MM.1S (cell line): Measurements from ENCODE around the gene LEMD3.

Experiments used
- DNase-seq: peaks from one replicate; pipeline ENCODE4 v3.0.0-alpha.2; 2015
- H2AFZ ChIP-seq: fragments of 300-600 bp; sonication (generic); 2 replicates; pipeline ENCODE4 v1.6.0; 2016; ENCODE audit warnings: antibody characterized with exemption, low read length
- H3F3A ChIP-seq: fragments of 300-600 bp; sonication (generic); 2 replicates; pipeline ENCODE4 v1.6.1; 2016; ENCODE audit warnings: mild to moderate bottlenecking, antibody characterized with exemption, low read length, moderate library complexity, mixed read lengths; ENCODE audit not compliant: insufficient read depth
- H3K27ac ChIP-seq: fragments of 300-600 bp; sonication (generic); 2 replicates; pipeline ENCODE4 v1.5.1; 2016; ENCODE audit warnings: mild to moderate bottlenecking, low read length
- H3K27me3 ChIP-seq: fragments of 300-600 bp; sonication (generic); replicated peaks from 2 replicates; pipeline ENCODE4 v1.6.0; 2016; ENCODE audit warnings: low read length; ENCODE audit not compliant: insufficient read depth
- H3K36me3 ChIP-seq: fragments of 300-600 bp; sonication (generic); replicated peaks from 2 replicates; pipeline ENCODE4 v1.6.1; 2016; ENCODE audit warnings: mild to moderate bottlenecking, low read length, mixed read lengths; ENCODE audit not compliant: insufficient read depth
- H3K4me1 ChIP-seq: fragments of 300-600 bp; sonication (generic); 2 replicates; pipeline ENCODE4 v1.6.1; 2016; ENCODE audit warnings: low read length, mixed read lengths
- H3K4me2 ChIP-seq: fragments of 300-600 bp; sonication (generic); 2 replicates; pipeline ENCODE4 v1.6.0; 2016; ENCODE audit warnings: low read depth, low read length
- H3K4me3 ChIP-seq: fragments of 300-600 bp; sonication (generic); 2 replicates; pipeline ENCODE4 v1.5.1; 2016; ENCODE audit warnings: low read length, mixed read lengths
- H3K79me2 ChIP-seq: fragments of 300-600 bp; sonication (generic); 2 replicates; pipeline ENCODE4 v1.6.1; 2016; ENCODE audit warnings: mixed run types, low read length, mixed read lengths
- H3K9ac ChIP-seq: fragments of 300-600 bp; sonication (generic); 2 replicates; pipeline ENCODE4 v1.6.1; 2016; ENCODE audit warnings: low read length, mixed read lengths
- H3K9me2 ChIP-seq: fragments of 300-600 bp; sonication (generic); replicated peaks from 2 replicates; pipeline ENCODE4 v1.6.1; 2016; ENCODE audit warnings: mild to moderate bottlenecking, low read length, mixed read lengths; ENCODE audit not compliant: insufficient read depth
- H3K9me3 ChIP-seq: fragments of 300-600 bp; sonication (generic); replicated peaks from 2 replicates; pipeline ENCODE4 v1.6.1; 2016; ENCODE audit warnings: mild to moderate bottlenecking, low read length, mixed read lengths; ENCODE audit not compliant: insufficient read depth
- H4K20me1 ChIP-seq: fragments of 300-600 bp; sonication (generic); 2 replicates; pipeline ENCODE4 v1.6.1; 2016; ENCODE audit warnings: mild to moderate bottlenecking, low read length, moderate library complexity, mixed read lengths; ENCODE audit not compliant: insufficient read depth
- EZH2 ChIP-seq: fragments of 300-600 bp; sonication (generic); optimal IDR thresholded peaks from 2 replicates; pipeline ENCODE3; 2017; ENCODE audit warnings: low read depth, mild to moderate bottlenecking, antibody characterized with exemption, low read length, mixed read lengths
- EZH2phosphoT487 ChIP-seq: fragments of 300-600 bp; sonication (generic); IDR thresholded peaks from 2 replicates; pipeline ENCODE4 v1.6.1; 2018; ENCODE audit warnings: antibody characterized with exemption, low read length
- TF ChIP-seq, protein P1 (sequence below): fragments of 300-600 bp; sonication (generic); IDR thresholded peaks from 2 replicates; pipeline ENCODE4 v1.5.1; 2016; ENCODE audit warnings: antibody characterized with exemption, low read length, mixed read lengths

Gene LEMD3

DNA sequence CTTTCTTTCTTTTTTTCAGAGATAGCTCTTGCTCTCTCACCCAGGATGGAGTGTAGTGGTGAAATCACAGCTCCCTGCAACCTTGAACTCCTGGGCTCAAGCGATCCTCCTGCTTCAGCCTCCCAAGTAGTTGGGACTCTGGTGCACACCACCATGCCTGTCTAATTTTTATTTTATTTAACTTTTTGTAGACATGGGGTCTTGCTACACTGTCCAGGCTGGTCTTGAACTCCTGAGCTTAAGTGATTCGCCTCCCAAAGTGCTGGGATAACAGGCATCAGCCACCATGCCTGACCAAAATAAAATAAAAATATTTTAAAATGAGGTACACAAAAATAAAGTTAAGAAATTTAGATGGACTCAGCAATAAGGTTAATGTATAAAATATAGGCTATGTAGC lies 5.1 kb upstream of the LEMD3 start:
- Histone ChIP-seq H3K9me2 (no peaks in the 10 kb centered on the region), H3K79me2 (peaks cover 9% of the 10 kb centered on the region; the same call in 1 of the 2 replicates), H2AFZ (no peak overlapping the region), H3K4me1 (peaks cover 11% of the 10 kb centered on the region), H3K9me3 (no peaks in the 10 kb centered on the region), H3K27me3 (no peaks in the 10 kb centered on the region), H3K27ac (no peak overlapping the region), H3K9ac (no peak overlapping the region), H3K4me3 (no peak overlapping the region), H3K36me3 (no peaks in the 10 kb centered on the region), H3F3A (peaks cover 10% of the 10 kb centered on the region), H4K20me1 (no peaks in the 10 kb centered on the region), H3K4me2 (no peak overlapping the region)
- TF ChIP-seq, protein P1, sequence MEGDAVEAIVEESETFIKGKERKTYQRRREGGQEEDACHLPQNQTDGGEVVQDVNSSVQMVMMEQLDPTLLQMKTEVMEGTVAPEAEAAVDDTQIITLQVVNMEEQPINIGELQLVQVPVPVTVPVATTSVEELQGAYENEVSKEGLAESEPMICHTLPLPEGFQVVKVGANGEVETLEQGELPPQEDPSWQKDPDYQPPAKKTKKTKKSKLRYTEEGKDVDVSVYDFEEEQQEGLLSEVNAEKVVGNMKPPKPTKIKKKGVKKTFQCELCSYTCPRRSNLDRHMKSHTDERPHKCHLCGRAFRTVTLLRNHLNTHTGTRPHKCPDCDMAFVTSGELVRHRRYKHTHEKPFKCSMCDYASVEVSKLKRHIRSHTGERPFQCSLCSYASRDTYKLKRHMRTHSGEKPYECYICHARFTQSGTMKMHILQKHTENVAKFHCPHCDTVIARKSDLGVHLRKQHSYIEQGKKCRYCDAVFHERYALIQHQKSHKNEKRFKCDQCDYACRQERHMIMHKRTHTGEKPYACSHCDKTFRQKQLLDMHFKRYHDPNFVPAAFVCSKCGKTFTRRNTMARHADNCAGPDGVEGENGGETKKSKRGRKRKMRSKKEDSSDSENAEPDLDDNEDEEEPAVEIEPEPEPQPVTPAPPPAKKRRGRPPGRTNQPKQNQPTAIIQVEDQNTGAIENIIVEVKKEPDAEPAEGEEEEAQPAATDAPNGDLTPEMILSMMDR = no peak
- TF ChIP-seq EZH2 (no peak), EZH2phosphoT487 (no peak)
- DNase-seq = no peak

DNA sequence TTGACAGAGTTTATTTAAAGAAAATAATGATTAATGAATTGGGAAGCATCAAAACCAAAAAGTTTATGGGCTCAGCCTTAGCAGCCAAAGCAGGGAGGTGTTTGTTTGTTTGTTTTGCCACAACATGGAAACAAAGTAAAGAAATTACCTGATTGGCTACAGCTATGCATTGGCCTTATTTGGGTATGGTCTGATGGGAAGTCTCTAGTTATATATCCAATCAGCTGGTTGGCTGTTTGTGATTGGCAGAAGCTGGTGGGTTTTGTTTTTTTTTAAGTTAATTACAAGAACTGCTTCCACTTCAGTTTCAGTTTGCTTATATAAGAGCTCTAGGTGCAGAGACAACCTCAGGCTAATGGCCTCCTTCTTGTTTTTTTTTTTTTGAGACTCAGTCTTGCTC lies 4.6 kb upstream of the LEMD3 start:
- no peaks in the 10 kb centered on the region for H3K36me3 ChIP-seq
- H3K79me2 ChIP-seq = peaks cover 13% of the 10 kb centered on the region
- H3K9me2 ChIP-seq = no peaks in the 10 kb centered on the region
- no peaks in the 10 kb centered on the region for H3K9me3 ChIP-seq
- no peaks in the 10 kb centered on the region for H3K27me3 ChIP-seq
- no peak overlapping the region for H3K4me2 ChIP-seq
- DNase-seq = peak; percentile 38
- H2AFZ ChIP-seq = no peak overlapping the region
- H3F3A ChIP-seq = peaks cover 11% of the 10 kb centered on the region
- H3K4me1 ChIP-seq = peaks cover 11% of the 10 kb centered on the region
- H3K9ac ChIP-seq = no peak overlapping the region
- TF ChIP-seq, protein P1 = no peak
- H3K27ac ChIP-seq = no peak overlapping the region
- no peak overlapping the region for H3K4me3 ChIP-seq
- H4K20me1 ChIP-seq = no peaks in the 10 kb centered on the region

GRCh38 chr12:65168681-65169319 lies 583 bp upstream of the LEMD3 start:
- Histone ChIP-seq H3K4me1 (peaks cover 19% of the 10 kb centered on the region), H3K79me2 (peaks cover 53% of the 10 kb centered on the region), H3K9ac (peak overlapping the region; percentile 97), H3K36me3 (no peaks in the 10 kb centered on the region; the same call in 1 of the 2 replicates), H3K9me3 (no peaks in the 10 kb centered on the region), H3K4me3 (peak overlapping the region; percentile 86), H2AFZ (peak overlapping the region; percentile 88), H3K27ac (peak overlapping the region; percentile 90), H4K20me1 (peaks cover 33% of the 10 kb centered on the region), H3F3A (peaks cover 16% of the 10 kb centered on the region), H3K27me3 (no peaks in the 10 kb centered on the region), H3K9me2 (no peaks in the 10 kb centered on the region), H3K4me2 (peak overlapping the region; percentile 61)
- peak; percentile 65 for DNase-seq
- TF ChIP-seq EZH2 = no peak
- TF ChIP-seq, protein P1 = no peak
